Fibroblast of mammary gland (primary cell): ENCODE results near the gene ZBTB2.
"Not testable (repeated sequence)": the region's sequence is repeated elsewhere in the genome, so short reads cannot be mapped to it uniquely, and the experiment has no call there.

Experiments used
- DNase-seq: peaks from one replicate; pipeline ENCODE4 v3.0.0-alpha.2; 2010; ENCODE audit warnings: low read depth
- H3K4me3 ChIP-seq: 2 replicates; pipeline ENCODE4 v1.5.1; 2011; ENCODE audit warnings: low read depth, mild to moderate bottlenecking, low read length, moderate library complexity; ENCODE audit not compliant: control insufficient read depth
- CTCF ChIP-seq: conservative IDR thresholded peaks from 2 replicates; pipeline ENCODE4 v1.5.1; 2011; ENCODE audit warnings: low read depth, low read length, inconsistent platforms; ENCODE audit not compliant: control insufficient read depth, insufficient read depth

The ZBTB2 gene

GRCh38 chr6:151359486-151359885 is 31.9 kb downstream of the ZBTB2 start:
- DNase-seq = no peak
- TF ChIP-seq CTCF = no peak

DNA sequence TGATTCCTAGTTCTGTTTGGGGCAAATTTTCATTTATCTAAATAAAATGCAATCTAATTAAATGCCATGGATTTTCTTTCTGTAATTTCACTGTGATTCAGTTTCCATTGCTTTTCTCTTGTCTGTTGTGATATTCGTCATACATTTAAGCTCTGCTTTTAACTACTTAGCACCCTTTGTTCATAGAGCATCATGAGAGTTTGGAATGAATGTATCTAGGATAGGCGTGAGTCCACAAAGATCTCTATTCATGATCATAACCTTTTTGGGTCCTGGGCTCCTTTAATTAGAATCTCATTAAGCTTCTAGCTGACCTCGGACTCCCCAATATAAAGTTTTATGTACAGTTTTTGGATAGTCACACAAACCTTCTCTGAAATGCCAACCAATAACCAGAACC is 32.9 kb downstream of the ZBTB2 start:
- no peak overlapping the region for H3K4me3 ChIP-seq
- DNase-seq = no peak

More at GRCh38 chr6:151359486-151359885, 31.9 kb downstream of the ZBTB2 start:
- H3K4me3 ChIP-seq = no peak overlapping the region

GRCh38 chr6:151357758-151358436 is 33.5 kb downstream of the ZBTB2 start:
- DNase-seq = no peak
- no peak for TF ChIP-seq CTCF
- H3K4me3 ChIP-seq = no peak overlapping the region

More for the DNA sequence above, 32.9 kb downstream of the ZBTB2 start:
- TF ChIP-seq CTCF = no peak

GRCh38 chr6:151356983-151357382 is 34.4 kb downstream of the ZBTB2 start:
- DNase-seq = not testable (repeated sequence)

GRCh38 chr6:151353795-151354194 is 37.6 kb downstream of the ZBTB2 start:
- no peak for DNase-seq
- no peak for TF ChIP-seq CTCF
- H3K4me3 ChIP-seq = no peak overlapping the region

More at GRCh38 chr6:151356983-151357382, 34.4 kb downstream of the ZBTB2 start:
- H3K4me3 ChIP-seq = not testable (repeated sequence)

DNA sequence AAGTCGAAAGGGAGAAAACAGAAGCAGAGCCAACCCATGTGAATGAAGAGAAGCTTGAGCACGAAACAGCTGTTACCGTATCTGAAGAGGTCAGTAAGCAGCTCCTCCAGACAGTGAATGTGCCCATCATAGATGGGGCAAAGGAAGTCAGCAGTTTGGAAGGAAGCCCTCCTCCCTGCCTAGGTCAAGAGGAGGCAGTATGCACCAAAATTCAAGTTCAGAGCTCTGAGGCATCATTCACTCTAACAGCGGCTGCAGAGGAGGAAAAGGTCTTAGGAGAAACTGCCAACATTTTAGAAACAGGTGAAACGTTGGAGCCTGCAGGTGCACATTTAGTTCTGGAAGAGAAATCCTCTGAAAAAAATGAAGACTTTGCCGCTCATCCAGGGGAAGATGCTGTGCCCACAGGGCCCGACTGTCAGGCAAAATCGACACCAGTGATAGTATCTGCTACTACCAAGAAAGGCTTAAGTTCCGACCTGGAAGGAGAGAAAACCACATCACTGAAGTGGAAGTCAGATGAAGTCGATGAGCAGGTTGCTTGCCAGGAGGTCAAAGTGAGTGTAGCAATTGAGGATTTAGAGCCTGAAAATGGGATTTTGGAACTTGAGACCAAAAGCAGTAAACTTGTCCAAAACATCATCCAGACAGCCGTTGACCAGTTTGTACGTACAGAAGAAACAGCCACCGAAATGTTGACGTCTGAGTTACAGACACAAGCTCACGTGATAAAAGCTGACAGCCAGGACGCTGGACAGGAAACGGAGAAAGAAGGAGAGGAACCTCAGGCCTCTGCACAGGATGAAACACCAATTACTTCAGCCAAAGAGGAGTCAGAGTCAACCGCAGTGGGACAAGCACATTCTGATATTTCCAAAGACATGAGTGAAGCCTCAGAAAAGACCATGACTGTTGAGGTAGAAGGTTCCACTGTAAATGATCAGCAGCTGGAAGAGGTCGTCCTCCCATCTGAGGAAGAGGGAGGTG is 38.7 kb downstream of the ZBTB2 start:
- no peak overlapping the region for H3K4me3 ChIP-seq
- no peak for TF ChIP-seq CTCF
- DNase-seq = peak; percentile 36

- no peak for TF ChIP-seq CTCF
These were observed 39.6 kb downstream of the ZBTB2 start for GRCh38 chr6:151351731-151352130.

More at GRCh38 chr6:151351731-151352130, 39.6 kb downstream of the ZBTB2 start:
- H3K4me3 ChIP-seq = no peak overlapping the region
- no peak for DNase-seq
